Activated T-cell treated with anti-CD3 and anti-CD28 coated beads, Interleukin-2, amount 50 U/mL, for 4 hours (primary cell): Measurements from ENCODE around the gene SLC25A21. TPM values are rescaled to one million over a fixed set of nuclear protein-coding genes. Genes with fewer than 3 reads are reported as not detected.

Experiments used
- ATAC-seq, 2 donors: fragments of 200-7000 bp; cut with Tn5 transposase; one replicate each; pipeline ENCODE4 v1.10.0; 2021
- DNase-seq: peaks from one replicate; pipeline ENCODE4 v3.0.0-alpha.2; 2020
- H3K27me3 Mint-ChIP-seq: one replicate; pipeline ENCODE4 v1.8.0; 2021; ENCODE audit warnings: low read depth, mixed read lengths
- H3K36me3 Mint-ChIP-seq: one replicate; pipeline ENCODE4 v1.8.0; 2022; ENCODE audit warnings: mixed read lengths; ENCODE audit not compliant: insufficient read depth
- H3K4me1 Mint-ChIP-seq: one replicate; pipeline ENCODE4 v1.8.0; 2021; ENCODE audit warnings: low read depth, mixed read lengths
- H3K4me3 Mint-ChIP-seq: one replicate; pipeline ENCODE4 v1.8.0; 2021; ENCODE audit warnings: mild to moderate bottlenecking, moderate library complexity, mixed read lengths
- H3K9me3 Mint-ChIP-seq: one replicate; pipeline ENCODE4 v1.8.0; 2021; ENCODE audit warnings: mixed read lengths
- total RNA-seq, 3 donors: library from RNA; stranded (reverse); gene quantifications; one replicate each; pipeline ENCODE4 v1.2.1, GENCODE V29; 2021

SLC25A21 gene
- total RNA-seq, 3 donors from 2014 or later: not detected

- DNase-seq: no peak
- Mint-ChIP-seq H3K4me1 (no peaks in the 10 kb centered on the region), H3K27me3 (no peaks in the 10 kb centered on the region), H3K4me3 (no peak overlapping the region), H3K9me3 (peaks cover 4% of the 10 kb centered on the region), H3K36me3 (no peaks in the 10 kb centered on the region)
- no peak for ATAC-seq
Measured at GRCh38 chr14:36971263-36971855, 201.0 kb downstream of the SLC25A21 start.

GRCh38 chr14:36967892-36968555 is 204.4 kb downstream of the SLC25A21 start:
- H3K4me3 Mint-ChIP-seq: no peak overlapping the region
- no peaks in the 10 kb centered on the region for H3K9me3 Mint-ChIP-seq
- DNase-seq: no peak
- H3K27me3 Mint-ChIP-seq: no peaks in the 10 kb centered on the region
- H3K36me3 Mint-ChIP-seq: no peaks in the 10 kb centered on the region
- H3K4me1 Mint-ChIP-seq: no peaks in the 10 kb centered on the region
- ATAC-seq: no peak

- H3K4me3 Mint-ChIP-seq: no peak overlapping the region
- H3K9me3 Mint-ChIP-seq: peaks cover 6% of the 10 kb centered on the region
- no peaks in the 10 kb centered on the region for H3K4me1 Mint-ChIP-seq
- no peaks in the 10 kb centered on the region for H3K27me3 Mint-ChIP-seq
- no peaks in the 10 kb centered on the region for H3K36me3 Mint-ChIP-seq
- ATAC-seq (no peak), DNase-seq (no peak)
Measured at GRCh38 chr14:36955967-36956366, 216.4 kb downstream of the SLC25A21 start.

- H3K9me3 Mint-ChIP-seq: peaks cover 6% of the 10 kb centered on the region
- ATAC-seq (no peak), DNase-seq (no peak)
- no peaks in the 10 kb centered on the region for H3K36me3 Mint-ChIP-seq
- no peaks in the 10 kb centered on the region for H3K4me1 Mint-ChIP-seq
- H3K4me3 Mint-ChIP-seq: no peak overlapping the region
- no peaks in the 10 kb centered on the region for H3K27me3 Mint-ChIP-seq
Measured at GRCh38 chr14:36955376-36955775, 217.0 kb downstream of the SLC25A21 start.

GRCh38 chr14:36952689-36953088 is 219.7 kb downstream of the SLC25A21 start:
- DNase-seq: no peak
- Mint-ChIP-seq H3K36me3 (no peaks in the 10 kb centered on the region), H3K9me3 (peaks cover 6% of the 10 kb centered on the region), H3K4me3 (no peak overlapping the region), H3K4me1 (no peaks in the 10 kb centered on the region), H3K27me3 (no peaks in the 10 kb centered on the region)
- no peak for ATAC-seq

- H3K4me3 Mint-ChIP-seq: no peak overlapping the region
- peaks cover 4% of the 10 kb centered on the region for H3K9me3 Mint-ChIP-seq
- no peaks in the 10 kb centered on the region for H3K36me3 Mint-ChIP-seq
- DNase-seq (no peak), ATAC-seq (no peak)
- H3K27me3 Mint-ChIP-seq: no peaks in the 10 kb centered on the region
- H3K4me1 Mint-ChIP-seq: no peaks in the 10 kb centered on the region
Measured at GRCh38 chr14:36951380-36951911, 221.0 kb downstream of the SLC25A21 start.

GRCh38 chr14:36950812-36951211 is 221.6 kb downstream of the SLC25A21 start:
- Mint-ChIP-seq H3K9me3 (no peaks in the 10 kb centered on the region), H3K36me3 (no peaks in the 10 kb centered on the region), H3K4me1 (no peaks in the 10 kb centered on the region), H3K27me3 (no peaks in the 10 kb centered on the region), H3K4me3 (no peak overlapping the region)
- ATAC-seq (no peak), DNase-seq (no peak)

GRCh38 chr14:36949371-36949770 is 223.0 kb downstream of the SLC25A21 start:
- no peaks in the 10 kb centered on the region for H3K4me1 Mint-ChIP-seq
- no peaks in the 10 kb centered on the region for H3K27me3 Mint-ChIP-seq
- DNase-seq: no peak
- H3K4me3 Mint-ChIP-seq: no peak overlapping the region
- ATAC-seq: no peak
- no peaks in the 10 kb centered on the region for H3K36me3 Mint-ChIP-seq
- no peaks in the 10 kb centered on the region for H3K9me3 Mint-ChIP-seq

- no peaks in the 10 kb centered on the region for H3K9me3 Mint-ChIP-seq
- H3K4me3 Mint-ChIP-seq: no peak overlapping the region
- no peaks in the 10 kb centered on the region for H3K4me1 Mint-ChIP-seq
- no peaks in the 10 kb centered on the region for H3K36me3 Mint-ChIP-seq
- no peaks in the 10 kb centered on the region for H3K27me3 Mint-ChIP-seq
- ATAC-seq: no peak
- DNase-seq: no peak
Measured at GRCh38 chr14:36948157-36948859, 224.1 kb downstream of the SLC25A21 start.

GRCh38 chr14:36947362-36947761 is 225.0 kb downstream of the SLC25A21 start:
- no peaks in the 10 kb centered on the region for H3K27me3 Mint-ChIP-seq
- H3K9me3 Mint-ChIP-seq: no peaks in the 10 kb centered on the region
- no peak for DNase-seq
- no peaks in the 10 kb centered on the region for H3K4me1 Mint-ChIP-seq
- ATAC-seq: no peak
- H3K4me3 Mint-ChIP-seq: no peak overlapping the region
- H3K36me3 Mint-ChIP-seq: no peaks in the 10 kb centered on the region

GRCh38 chr14:36946872-36947271 is 225.5 kb downstream of the SLC25A21 start:
- DNase-seq: no peak
- Mint-ChIP-seq H3K4me3 (no peak overlapping the region), H3K9me3 (no peaks in the 10 kb centered on the region), H3K4me1 (no peaks in the 10 kb centered on the region), H3K27me3 (no peaks in the 10 kb centered on the region), H3K36me3 (no peaks in the 10 kb centered on the region)
- ATAC-seq: no peak

GRCh38 chr14:36944307-36945010 is 227.9 kb downstream of the SLC25A21 start:
- no peak overlapping the region for H3K4me3 Mint-ChIP-seq
- H3K4me1 Mint-ChIP-seq: no peaks in the 10 kb centered on the region
- no peaks in the 10 kb centered on the region for H3K36me3 Mint-ChIP-seq
- ATAC-seq (no peak), DNase-seq (no peak)
- no peaks in the 10 kb centered on the region for H3K27me3 Mint-ChIP-seq
- no peaks in the 10 kb centered on the region for H3K9me3 Mint-ChIP-seq

GRCh38 chr14:36942522-36943245 is 229.7 kb downstream of the SLC25A21 start:
- H3K36me3 Mint-ChIP-seq: no peaks in the 10 kb centered on the region
- no peak for ATAC-seq
- H3K9me3 Mint-ChIP-seq: no peaks in the 10 kb centered on the region
- no peak overlapping the region for H3K4me3 Mint-ChIP-seq
- H3K27me3 Mint-ChIP-seq: no peaks in the 10 kb centered on the region
- no peak for DNase-seq
- no peaks in the 10 kb centered on the region for H3K4me1 Mint-ChIP-seq
